Epithelial cell of esophagus (primary cell): ENCODE results near the gene UCP2.

Experiments used
- DNase-seq: peaks from one replicate; pipeline ENCODE4 v3.0.0; 2010; ENCODE audit warnings: low read depth
- H3K4me3 ChIP-seq: 2 replicates; pipeline ENCODE4 v1.5.1; 2011; ENCODE audit warnings: mild to moderate bottlenecking, low read length, control low read depth
- CTCF ChIP-seq: IDR thresholded peaks from 2 replicates; pipeline ENCODE4 v1.5.1; 2011; ENCODE audit warnings: low read depth, mild to moderate bottlenecking, low read length, control low read depth, inconsistent platforms; ENCODE audit not compliant: insufficient read depth; ENCODE audit errors: missing control alignments

Gene UCP2

DNA sequence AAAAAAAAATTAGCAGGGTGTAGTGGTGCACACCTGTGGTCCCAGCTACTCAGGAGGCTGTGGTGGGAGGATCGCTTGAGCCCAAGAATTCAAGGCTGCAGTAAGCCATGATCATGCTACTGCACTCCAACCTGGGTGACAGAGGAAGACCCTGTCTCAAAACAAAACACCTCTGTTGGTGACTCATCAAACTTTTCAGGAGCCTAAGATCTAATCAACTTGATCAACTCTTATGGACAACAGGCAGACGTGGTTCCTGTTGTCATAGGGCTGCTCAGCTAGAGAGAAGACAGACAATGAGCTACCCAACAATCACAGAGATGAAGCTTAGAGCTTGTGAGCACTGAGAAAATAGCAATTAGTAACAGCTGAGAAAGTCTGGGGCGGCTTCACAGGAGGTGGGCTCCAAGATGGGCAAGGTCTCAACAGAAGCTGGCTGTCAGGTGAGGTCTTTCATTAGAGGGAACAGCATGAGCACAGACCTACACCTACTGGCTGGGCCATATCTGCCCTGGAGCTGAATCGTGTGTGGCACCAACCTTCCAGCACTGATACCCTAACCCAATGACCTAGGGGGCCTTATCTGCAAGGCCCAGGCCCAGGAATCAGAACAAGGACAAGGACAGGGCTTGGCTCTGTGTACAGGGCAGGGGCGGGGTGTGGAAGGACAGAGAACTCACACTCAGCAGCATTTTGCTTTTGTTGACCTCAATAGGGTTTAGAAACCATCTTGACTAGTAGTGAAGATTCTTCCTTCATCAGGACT lies 33.5 kb upstream of the UCP2 start:
- H3K4me3 ChIP-seq = no peak overlapping the region
- no peak for TF ChIP-seq CTCF
- DNase-seq = no peak

DNA sequence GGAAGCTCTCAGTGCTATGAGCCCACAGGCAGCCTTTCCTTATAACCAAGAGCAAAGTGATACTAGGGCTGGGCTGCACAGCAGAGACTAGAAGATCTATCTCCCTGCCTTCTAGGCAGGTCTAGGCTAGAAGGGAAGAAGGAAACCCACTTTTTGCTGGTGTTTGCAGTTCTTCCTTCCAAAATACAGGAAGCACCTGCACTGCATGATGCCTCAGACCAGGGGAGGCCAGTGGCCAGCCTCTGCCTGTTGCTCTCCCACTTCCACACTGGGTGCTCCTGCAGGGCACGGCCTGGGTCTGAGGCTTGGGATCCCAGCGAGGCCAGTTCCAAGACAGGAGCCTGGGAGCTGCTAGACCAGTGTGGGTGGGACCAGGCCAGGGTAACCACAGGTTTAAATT lies 32.2 kb upstream of the UCP2 start:
- H3K4me3 ChIP-seq = no peak overlapping the region
- no peak for TF ChIP-seq CTCF
- no peak for DNase-seq

GRCh38 chr11:74013141-74013540 lies 30.5 kb upstream of the UCP2 start:
- TF ChIP-seq CTCF = no peak
- no peak overlapping the region for H3K4me3 ChIP-seq

DNA sequence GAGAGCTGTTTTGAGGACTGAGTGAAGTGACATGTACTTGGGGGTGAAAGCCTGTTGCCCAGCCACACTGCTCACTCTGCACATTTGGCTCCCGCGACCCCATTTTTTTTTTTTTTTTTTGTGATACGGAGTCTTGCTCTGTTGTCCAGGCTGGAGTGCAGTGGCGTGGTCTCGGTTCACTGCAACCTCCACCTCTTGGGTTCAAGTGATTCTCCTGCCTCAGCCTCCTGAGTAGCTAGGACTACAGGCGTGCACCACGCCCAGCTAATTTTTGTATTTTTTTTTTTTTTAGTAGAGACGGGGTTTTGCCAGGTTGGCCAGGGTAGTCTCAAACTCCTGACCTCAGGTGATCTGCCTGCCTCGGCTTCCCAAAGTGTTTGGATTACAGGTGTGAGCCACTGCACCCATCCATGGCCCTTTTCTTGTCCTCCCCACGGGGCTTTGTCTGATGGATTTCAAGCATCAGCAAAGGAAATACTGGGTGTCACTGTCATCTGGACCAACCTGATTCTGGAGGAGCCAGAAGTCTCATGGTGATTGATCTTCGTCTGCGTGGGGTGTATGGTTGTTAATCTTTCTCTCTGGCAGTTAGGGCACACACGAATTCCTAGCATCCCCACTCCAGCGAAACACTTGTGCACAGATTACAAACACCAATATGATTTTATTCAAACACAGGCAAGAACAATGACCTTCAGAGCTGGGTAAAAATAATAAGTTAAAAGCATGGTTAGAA lies 29.6 kb upstream of the UCP2 start:
- H3K4me3 ChIP-seq = no peak overlapping the region
- no peak for DNase-seq
- TF ChIP-seq CTCF = no peak

More at GRCh38 chr11:74013141-74013540, 30.5 kb upstream of the UCP2 start:
- no peak for DNase-seq

DNA sequence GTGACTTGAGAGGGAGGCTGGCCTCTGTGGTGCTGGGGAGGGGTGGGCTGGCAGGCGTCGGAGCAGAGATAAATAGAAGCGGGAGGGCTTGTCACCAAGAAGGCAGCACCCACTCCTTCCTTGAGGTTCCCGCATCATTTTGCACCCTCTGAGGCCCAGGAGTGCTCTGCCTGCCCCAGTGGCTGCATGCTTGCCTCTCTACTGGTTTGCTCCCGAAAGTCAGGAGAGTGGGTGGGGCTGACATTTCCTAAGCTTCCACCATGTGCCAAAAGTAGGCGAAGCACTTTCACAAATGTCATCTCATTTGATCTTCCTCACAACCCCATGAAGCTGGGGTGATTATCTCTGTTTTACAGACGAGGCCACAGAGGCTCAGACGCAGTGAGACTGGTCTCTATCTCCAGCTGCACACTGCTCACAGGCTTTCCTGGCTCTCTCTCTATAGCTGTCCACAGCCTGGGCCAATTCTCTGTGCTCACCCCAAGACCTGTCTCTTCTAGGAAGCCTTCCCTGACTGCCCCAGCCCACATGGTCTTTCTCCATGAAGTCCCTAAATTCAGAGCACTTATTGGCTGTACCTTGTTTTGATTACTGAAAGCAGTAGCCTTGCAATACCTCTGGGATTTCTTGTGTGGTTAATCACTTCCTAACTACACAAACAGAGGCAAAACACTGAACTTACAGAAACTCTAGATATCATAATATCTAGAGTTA lies 28.9 kb upstream of the UCP2 start:
- H3K4me3 ChIP-seq = no peak overlapping the region
- no peak for DNase-seq

More for the DNA sequence above, 28.9 kb upstream of the UCP2 start:
- TF ChIP-seq CTCF = no peak
